ENCODE data around the gene ARHGAP19.

ARHGAP19 gene

GRCh38 chr10:97190450-97190849 lies 102.0 kb downstream of the ARHGAP19 start:
- DNase-seq: no peak

- DNase-seq: no peak
Observed at GRCh38 chr10:97188261-97188711, 104.2 kb downstream of the ARHGAP19 start.

- no peak for DNase-seq
Observed at GRCh38 chr10:97186911-97187310, 105.5 kb downstream of the ARHGAP19 start.

DNA sequence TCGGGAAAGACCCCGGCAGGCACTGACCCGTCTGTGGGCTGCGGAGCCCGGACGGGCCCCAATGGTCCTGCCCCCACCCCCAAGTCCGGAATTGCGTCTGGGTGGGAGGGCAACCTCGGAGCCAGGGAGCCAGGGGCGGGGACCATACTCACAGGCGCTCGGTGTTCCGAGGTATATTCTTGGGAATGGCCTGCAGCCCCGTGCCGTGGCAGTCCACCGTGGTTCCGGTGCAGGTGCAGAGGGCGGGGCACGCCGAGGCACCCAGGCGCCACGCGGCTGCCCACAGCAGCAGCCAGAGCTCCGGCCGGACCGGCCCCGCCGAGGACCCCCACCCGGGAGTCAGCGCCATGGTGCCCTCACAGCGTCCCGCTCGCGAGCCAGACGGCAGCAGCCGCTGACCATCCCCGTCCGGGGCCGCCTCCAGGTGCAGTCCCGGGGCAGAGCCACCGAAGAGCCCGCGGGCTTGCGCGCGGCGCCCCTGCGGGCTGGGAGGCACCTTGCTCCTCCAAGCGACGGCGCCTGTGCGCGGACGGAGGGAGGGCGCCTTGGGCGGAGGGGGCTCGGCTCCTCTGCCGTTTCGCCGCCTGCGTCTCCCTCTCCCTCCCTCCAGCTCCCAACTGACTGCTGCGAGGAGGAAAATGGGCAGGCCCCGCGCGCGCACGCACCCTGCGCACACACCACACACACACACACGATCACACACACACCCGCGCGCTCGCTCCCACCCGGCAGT lies 106.9 kb downstream of the ARHGAP19 start, which contains the start of gene SLIT1:
SLIT1 (minus strand) TSS at position 634 of the 733 bp plus-strand sequence; CDS start at position 349, 285 bp downstream.
- DNase-seq: no peak

GRCh38 chr10:97184971-97185325 lies 107.5 kb downstream of the ARHGAP19 start:
- DNase-seq: no peak

- DNase-seq: no peak
Observed at GRCh38 chr10:97183314-97183713, 109.1 kb downstream of the ARHGAP19 start.

GRCh38 chr10:97182288-97182990 lies 110.0 kb downstream of the ARHGAP19 start:
- no peak for DNase-seq

DNA sequence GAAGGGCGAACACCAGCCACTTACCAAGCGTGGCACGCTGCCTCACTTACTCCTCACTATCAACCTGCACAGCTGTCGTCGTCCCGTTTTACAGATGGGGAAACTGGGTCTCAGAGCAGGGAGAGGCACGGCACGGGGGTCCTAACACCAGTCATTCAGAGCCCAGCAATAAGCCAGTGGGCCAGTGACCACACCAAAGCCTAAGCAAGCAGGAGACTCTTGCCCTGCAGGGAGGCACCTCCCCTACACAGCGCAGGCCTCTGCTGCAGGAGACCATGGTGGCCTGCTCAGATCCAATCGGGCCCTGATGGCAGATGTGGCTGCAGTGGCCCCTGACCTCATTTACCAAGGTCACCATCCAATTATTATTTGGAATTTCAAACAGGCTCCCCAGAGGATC lies 111.5 kb downstream of the ARHGAP19 start:
- no peak for DNase-seq

DNA sequence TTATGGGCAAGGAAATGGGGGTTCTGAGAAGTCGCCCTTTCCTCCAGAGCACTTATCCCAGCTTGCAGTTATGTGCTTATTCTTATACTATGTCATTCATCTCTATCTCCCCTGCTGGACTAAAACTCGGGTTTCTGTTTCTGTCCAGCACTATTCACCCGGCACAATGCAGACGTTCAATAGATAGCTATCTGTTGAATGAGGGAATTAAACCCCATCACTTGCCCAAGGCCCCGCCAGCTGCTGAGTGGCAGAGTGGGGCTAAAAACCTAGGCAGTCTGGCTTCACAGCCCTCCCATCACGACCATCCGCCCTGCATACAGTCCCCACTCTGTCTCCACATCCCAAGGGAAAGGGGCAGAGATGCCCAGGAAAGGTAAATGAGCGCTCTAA lies 112.1 kb downstream of the ARHGAP19 start:
- DNase-seq: no peak

DNA sequence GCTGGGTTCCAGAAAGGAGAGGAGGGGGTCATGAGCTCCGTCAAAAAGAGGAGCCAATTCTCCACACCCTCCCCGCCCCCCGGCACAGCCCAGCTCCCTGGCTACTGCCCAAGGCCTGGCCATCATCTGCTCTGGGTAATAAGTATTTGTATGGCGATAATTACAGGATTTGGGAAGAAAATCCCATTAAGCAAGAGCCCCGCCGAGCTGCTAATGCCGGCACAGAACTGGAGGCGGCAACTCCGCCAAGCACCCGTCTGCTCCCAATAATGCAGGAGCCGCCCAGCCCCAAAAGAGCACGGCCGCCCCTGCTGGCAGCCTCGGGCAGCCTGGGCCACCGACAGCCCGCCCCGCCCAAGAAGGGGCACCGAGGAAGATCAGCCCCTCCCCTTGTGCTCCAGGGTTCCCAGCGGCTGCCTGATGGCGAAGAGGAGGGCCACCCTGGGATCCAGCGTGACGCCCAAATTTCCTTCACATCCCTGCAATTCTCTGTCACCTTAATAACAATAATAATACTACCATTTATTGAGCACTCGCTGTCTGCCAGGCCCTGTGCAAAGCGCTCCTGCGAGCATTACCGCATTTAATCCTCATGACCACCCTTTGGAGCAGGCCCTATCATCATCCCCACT lies 112.6 kb downstream of the ARHGAP19 start:
- no peak for DNase-seq

- no peak for DNase-seq
Observed at GRCh38 chr10:97179311-97179710, 113.1 kb downstream of the ARHGAP19 start.

- no peak for DNase-seq
Observed at GRCh38 chr10:97178074-97178473, 114.4 kb downstream of the ARHGAP19 start.

DNA sequence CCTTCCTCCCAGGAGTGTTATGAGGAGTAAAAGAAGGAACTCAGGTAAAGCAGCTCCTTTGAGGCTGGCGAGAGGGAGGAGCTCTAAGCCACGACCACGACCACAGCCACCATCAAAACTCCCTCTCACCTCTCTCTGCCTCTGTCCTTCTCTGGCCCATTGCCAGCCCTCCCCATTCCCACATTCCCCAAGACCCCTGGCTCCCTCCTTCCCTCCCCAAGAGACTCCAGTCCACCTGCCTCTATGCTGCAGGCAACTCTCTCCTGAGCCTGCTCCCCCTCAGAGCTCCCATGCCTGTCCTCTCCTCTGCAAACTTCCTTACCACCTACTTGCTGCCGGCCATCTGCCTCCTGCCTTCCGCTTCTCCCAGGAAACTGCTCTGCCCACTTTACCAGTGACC lies 116.2 kb downstream of the ARHGAP19 start:
- no peak for DNase-seq

DNA sequence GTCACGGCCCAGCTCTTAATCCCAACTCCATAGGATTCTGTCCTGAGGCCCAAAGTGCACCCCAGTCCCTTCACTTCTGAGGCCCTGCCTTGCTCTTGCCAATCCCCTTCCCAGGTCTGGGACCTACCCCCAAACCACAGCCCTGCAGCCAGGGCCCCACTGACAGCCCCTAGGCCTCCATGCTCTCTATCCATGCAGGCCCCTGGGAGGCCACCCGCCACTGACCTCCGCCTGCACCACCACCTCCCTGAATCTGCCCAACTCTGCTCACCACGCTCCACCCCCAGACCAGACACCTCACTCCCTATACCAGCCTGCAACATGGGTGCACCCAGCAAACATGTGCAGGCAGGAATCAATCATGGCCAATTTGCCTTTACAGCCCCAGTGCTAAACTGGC lies 116.9 kb downstream of the ARHGAP19 start:
- no peak for DNase-seq

DNA sequence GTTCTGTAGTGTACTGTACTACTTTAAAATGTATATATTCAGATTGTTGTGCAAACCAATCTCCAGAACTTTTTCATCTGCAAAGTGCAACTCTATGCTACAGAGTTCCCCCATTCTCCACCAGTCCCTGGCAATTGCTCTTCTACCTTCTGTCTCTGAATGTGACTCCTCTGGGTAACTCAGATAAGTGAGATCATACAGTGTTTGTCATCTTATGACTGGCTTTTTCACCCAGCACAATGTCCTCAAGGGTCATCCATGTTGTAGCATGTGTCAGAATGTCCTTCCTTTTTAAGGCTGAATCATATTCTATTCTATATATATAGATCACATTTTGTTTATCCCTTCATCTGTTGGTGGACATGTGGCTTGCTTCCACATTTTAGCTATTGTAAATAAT lies 117.5 kb downstream of the ARHGAP19 start:
- DNase-seq: no peak

DNA sequence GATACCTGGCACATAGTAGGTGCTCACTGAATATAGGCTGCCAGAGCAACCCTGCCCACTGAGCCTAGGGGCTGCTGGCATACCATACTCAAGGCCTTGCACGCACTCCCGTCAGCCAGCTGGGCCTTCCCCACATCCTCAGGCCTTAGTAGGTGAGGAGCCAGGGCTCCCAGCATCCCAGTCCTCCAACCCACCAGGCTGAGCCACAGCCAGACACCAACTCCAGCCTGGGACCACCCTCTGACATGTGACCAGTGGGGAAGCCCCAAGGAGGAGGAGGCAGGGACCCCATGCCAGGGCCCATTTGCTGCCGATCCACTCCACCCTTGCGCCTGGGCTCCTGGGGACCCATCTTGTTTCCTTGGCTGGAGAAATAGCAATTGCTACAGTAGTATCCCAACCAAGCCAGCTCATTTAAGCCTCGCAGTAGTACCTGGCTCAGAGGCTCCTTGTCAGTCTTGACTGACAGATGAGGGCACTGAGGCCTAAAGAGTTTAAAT lies 118.1 kb downstream of the ARHGAP19 start:
- DNase-seq: no peak

GRCh38 chr10:97173036-97173435 lies 119.4 kb downstream of the ARHGAP19 start:
- no peak for DNase-seq
